Lower lobe of right lung (tissue), 2 donors: ENCODE measurements around the gene USP53. TPM values are rescaled to one million over a fixed set of nuclear protein-coding genes. Genes with fewer than 3 reads are reported as not detected.
"Not testable (repeated sequence)": the region's sequence is repeated elsewhere in the genome, so short reads cannot be mapped to it uniquely, and the experiment has no call there.

Experiments used
- ATAC-seq, 2 donors: fragments of 200-7000 bp; cut with Tn5 transposase; one replicate each; pipeline ENCODE4 v1.9.1; 2020 to 2022; ENCODE audit warnings: mild to moderate bottlenecking in 2 of 2, moderate library complexity in 2 of 2
- DNase-seq: peaks from one replicate; pipeline ENCODE4 v3.0.0-alpha.2; 2020
- H3K27ac ChIP-seq: fragments of 200-600 bp; one replicate; pipeline ENCODE4 v1.8.0; 2022
- H3K27me3 ChIP-seq: fragments of 200-600 bp; one replicate; pipeline ENCODE4 v1.8.0; 2022; ENCODE audit warnings: low read depth
- H3K36me3 ChIP-seq: fragments of 200-600 bp; one replicate; pipeline ENCODE4 v1.8.0; 2022; ENCODE audit warnings: mild to moderate bottlenecking
- H3K4me1 ChIP-seq: fragments of 200-600 bp; one replicate; pipeline ENCODE4 v1.8.0; 2022
- H3K4me3 ChIP-seq: fragments of 200-600 bp; one replicate; pipeline ENCODE4 v1.8.0; 2022; ENCODE audit warnings: mild to moderate bottlenecking
- H3K9me3 ChIP-seq: fragments of 200-600 bp; one replicate; pipeline ENCODE4 v1.8.0; 2022
- intact Hi-C: fragments of 100-400 bp; cut with DNase I; formaldehyde crosslinking; loops from one replicate; pipeline ENCODE4 v1.11.0; 2022
- total RNA-seq: library from RNA; stranded (reverse); fragmentation: NEBNext Ultra II Directional; extraction: Animal tissue kit (Norgen Biotek cat#: 25700); gene quantifications from one replicate; pipeline ENCODE4 v1.2.1, GENCODE V29; 2021
- TF ChIP-seq, protein P1 (sequence below): fragments of 200-600 bp; IDR thresholded peaks from one replicate; pipeline ENCODE4 v1.8.0; 2022; ENCODE audit warnings: antibody characterized with exemption, mild to moderate bottlenecking
- donor health status: DM: no; HTN: yes; CAD: no; lungs with severe emphysema.

The USP53 gene
- total RNA-seq, 1 donor from 2014 or later: 45.8 TPM

DNA sequence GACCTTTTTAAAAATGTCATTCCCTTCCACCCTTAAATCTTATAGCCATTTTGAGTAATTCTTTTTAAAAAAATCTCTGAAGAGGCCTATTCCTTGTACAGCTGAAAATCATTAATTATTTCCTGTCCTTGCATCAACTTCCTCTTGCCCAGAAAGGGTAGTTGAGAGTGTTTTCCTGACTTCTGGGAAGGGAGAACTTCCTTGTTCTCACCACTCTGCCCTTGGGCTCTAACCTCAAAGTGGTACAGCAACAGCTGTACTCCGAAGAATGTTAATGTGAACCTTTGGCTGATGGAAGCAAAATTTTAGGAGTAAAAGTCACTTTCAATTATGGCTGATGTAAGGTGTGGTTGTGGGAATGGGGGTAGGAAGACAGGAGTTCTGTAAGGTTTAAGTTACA is 124.5 kb downstream of the USP53 start:
- Histone ChIP-seq H3K4me3 (no peak overlapping the region), H3K4me1 (no peaks in the 10 kb centered on the region), H3K36me3 (no peaks in the 10 kb centered on the region), H3K9me3 (no peaks in the 10 kb centered on the region), H3K27me3 (no peaks in the 10 kb centered on the region), H3K27ac (no peak overlapping the region)
- TF ChIP-seq, protein P1, sequence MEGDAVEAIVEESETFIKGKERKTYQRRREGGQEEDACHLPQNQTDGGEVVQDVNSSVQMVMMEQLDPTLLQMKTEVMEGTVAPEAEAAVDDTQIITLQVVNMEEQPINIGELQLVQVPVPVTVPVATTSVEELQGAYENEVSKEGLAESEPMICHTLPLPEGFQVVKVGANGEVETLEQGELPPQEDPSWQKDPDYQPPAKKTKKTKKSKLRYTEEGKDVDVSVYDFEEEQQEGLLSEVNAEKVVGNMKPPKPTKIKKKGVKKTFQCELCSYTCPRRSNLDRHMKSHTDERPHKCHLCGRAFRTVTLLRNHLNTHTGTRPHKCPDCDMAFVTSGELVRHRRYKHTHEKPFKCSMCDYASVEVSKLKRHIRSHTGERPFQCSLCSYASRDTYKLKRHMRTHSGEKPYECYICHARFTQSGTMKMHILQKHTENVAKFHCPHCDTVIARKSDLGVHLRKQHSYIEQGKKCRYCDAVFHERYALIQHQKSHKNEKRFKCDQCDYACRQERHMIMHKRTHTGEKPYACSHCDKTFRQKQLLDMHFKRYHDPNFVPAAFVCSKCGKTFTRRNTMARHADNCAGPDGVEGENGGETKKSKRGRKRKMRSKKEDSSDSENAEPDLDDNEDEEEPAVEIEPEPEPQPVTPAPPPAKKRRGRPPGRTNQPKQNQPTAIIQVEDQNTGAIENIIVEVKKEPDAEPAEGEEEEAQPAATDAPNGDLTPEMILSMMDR: no peak
- ATAC-seq (peak; percentile 78 to 81), DNase-seq (no peak)
- intact Hi-C loops: no loop called here

DNA sequence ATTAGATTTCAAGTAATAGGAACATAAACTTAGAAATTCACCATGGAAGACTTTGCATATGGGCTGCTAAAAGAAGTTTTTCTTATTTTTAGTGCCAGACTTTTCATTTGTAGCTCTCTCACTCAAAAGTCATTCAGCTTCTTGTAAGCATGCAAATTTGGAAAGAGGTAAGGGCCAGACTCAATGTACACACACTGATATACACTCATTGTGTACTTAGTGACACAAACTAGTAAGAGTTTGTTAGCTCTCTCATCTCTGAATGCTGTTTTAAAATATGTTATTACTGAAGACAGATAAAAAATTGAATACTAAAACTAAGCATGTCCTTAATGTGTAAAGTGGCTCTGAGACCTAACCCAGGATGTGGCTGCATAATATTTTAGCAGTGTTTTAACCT is 127.4 kb downstream of the USP53 start:
- DNase-seq, ATAC-seq, H3K27me3 ChIP-seq, H3K27ac ChIP-seq, H3K4me1 ChIP-seq, intact Hi-C loops, H3K9me3 ChIP-seq, H3K4me3 ChIP-seq, H3K36me3 ChIP-seq: not testable (repeated sequence)

DNA sequence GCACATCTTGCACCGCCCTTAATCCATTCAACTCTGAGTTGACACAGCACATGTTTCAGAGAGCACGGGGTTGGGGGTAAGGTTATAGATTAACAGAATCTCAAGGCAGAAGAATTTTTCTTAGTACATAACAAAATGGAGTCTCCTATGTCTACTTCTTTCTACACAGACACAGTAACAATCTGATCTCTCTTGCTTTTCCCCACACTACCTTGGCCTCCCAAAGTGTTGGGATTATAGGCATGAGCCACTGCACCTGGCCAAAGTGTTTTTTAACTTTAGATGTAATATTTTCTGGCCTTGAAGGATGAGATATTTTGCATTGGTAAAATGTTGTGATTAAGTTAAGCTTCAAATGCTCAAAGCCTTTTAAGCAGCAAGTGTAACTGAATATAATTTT is 130.8 kb downstream of the USP53 start:
- DNase-seq, intact Hi-C loops, H3K4me1 ChIP-seq, H3K4me3 ChIP-seq, H3K36me3 ChIP-seq, ATAC-seq, H3K9me3 ChIP-seq, H3K27ac ChIP-seq, H3K27me3 ChIP-seq: not testable (repeated sequence)

Other genes with a start within 250 kb of the USP53 start
- gene MYOZ2, start 76.9 kb upstream of the USP53 start, total RNA-seq: not detected
- gene FABP2, start 109.4 kb downstream of the USP53 start, total RNA-seq: not detected